ENCODE results near the gene LSM3.

The LSM3 gene

DNA sequence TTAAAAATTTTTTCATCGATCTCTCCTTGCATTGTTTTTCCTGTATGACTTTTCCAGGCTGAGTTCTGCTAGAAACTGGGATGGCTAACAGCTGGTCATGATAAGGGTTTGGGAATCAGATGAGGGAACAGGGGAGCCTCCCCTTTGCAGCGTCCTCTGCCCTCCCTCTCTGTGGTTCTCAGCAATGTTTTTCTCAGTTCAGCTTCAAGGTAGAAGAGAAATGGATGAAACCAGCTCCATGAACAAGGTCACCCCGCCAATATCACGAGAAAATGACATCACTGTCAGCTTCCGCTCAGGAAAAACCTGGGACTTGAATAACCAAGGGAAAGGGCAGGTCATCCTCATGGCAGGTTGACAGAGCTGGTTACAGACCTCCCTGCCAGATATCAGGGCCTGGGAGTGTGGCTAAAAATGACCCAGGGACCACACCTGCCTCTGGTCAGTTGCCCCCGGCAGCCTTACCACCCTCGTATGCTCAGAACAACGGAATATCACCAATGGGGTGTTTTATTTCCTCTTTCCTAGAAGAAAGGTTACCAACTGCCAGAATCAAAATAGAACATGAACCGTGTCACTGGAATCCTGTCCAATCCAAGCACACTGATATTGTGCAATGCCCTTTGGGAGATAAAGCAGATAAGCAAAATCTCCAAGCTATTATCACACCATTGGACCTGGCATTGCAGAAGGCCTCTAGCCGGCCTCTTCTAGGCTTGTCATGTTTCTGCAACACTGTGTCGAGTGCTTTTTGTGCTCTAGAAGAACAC is 26.1 kb downstream of the LSM3 start:
- H3K27me3 ChIP-seq (ENCODE audit: insufficient read depth, low read length), result no peaks in the 10 kb centered on the region
- no peaks in the 10 kb centered on the region for H3K4me1 ChIP-seq (ENCODE audit: insufficient read depth, low read length, severe bottlenecking)
- no peak overlapping the region for H3K4me3 ChIP-seq (ENCODE audit: low read depth, low read length, poor library complexity, severe bottlenecking)
- TF ChIP-seq, protein P1, sequence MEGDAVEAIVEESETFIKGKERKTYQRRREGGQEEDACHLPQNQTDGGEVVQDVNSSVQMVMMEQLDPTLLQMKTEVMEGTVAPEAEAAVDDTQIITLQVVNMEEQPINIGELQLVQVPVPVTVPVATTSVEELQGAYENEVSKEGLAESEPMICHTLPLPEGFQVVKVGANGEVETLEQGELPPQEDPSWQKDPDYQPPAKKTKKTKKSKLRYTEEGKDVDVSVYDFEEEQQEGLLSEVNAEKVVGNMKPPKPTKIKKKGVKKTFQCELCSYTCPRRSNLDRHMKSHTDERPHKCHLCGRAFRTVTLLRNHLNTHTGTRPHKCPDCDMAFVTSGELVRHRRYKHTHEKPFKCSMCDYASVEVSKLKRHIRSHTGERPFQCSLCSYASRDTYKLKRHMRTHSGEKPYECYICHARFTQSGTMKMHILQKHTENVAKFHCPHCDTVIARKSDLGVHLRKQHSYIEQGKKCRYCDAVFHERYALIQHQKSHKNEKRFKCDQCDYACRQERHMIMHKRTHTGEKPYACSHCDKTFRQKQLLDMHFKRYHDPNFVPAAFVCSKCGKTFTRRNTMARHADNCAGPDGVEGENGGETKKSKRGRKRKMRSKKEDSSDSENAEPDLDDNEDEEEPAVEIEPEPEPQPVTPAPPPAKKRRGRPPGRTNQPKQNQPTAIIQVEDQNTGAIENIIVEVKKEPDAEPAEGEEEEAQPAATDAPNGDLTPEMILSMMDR (IDR thresholded peaks at IDR 0.05; ENCODE audit: low read length), result no peak
- no peak for TF ChIP-seq EZH2 (IDR thresholded peaks at IDR 0.05; ENCODE audit: borderline replicate concordance, low read length)
- no peaks in the 10 kb centered on the region for H3K79me2 ChIP-seq (ENCODE audit: insufficient read depth, low read length)
- no peak overlapping the region for H3K27ac ChIP-seq (ENCODE audit: low read depth, low read length, poor library complexity, severe bottlenecking)
- H4K20me1 ChIP-seq (ENCODE audit: insufficient read depth, low read length), result no peaks in the 10 kb centered on the region
- no peak overlapping the region for H2AFZ ChIP-seq (ENCODE audit: low read length)
- H3F3A ChIP-seq (ENCODE audit: insufficient read depth, low read length), result no peaks in the 10 kb centered on the region
- H3K9me2 ChIP-seq (ENCODE audit: low read depth, low read length), result no peaks in the 10 kb centered on the region
- H3K4me2 ChIP-seq (ENCODE audit: low read length), result no peak overlapping the region
- no peaks in the 10 kb centered on the region; the same call in 1 of the 2 replicates for H3K36me3 ChIP-seq (ENCODE audit: insufficient read depth, low read length)
- H3K9me3 ChIP-seq (ENCODE audit: low read length), result no peaks in the 10 kb centered on the region
- H3K9ac ChIP-seq (ENCODE audit: low read length), result no peak overlapping the region

DNA sequence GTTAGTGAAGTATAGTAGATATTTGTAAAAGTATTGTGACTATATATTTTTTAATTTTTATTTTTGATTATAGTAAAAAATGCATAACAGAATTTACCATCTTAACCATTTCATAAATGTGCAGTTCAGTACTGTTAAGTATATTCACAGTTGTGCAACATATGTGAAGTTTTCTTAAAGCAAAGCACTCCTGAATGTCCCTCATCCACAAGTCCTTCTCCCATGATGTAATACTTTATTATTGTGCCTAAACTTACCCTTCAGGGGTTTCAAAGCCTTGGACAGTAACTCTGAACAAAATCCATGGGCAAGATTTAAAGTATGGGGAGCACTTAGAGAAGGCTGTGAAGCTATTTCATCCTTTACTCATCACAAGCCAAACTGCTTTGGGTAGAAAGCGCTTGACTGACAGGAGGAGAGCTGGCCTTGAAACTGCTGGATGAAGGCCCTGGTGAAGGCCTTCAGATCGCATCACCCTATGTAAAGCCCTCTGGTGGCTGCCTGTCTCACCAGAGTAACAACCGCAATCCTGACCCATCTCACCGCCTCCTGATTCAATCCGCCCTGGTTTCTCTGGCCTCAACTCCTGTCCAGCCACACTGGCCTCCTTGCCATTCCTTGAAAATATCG is 28.0 kb downstream of the LSM3 start:
- H3K27me3 ChIP-seq (ENCODE audit: insufficient read depth, low read length), result no peaks in the 10 kb centered on the region
- H3F3A ChIP-seq (ENCODE audit: insufficient read depth, low read length), result no peaks in the 10 kb centered on the region
- H4K20me1 ChIP-seq (ENCODE audit: insufficient read depth, low read length), result no peaks in the 10 kb centered on the region
- H3K4me2 ChIP-seq (ENCODE audit: low read length), result no peak overlapping the region
- H2AFZ ChIP-seq (ENCODE audit: low read length), result no peak overlapping the region
- H3K9me2 ChIP-seq (ENCODE audit: low read depth, low read length), result no peaks in the 10 kb centered on the region
- no peaks in the 10 kb centered on the region for H3K79me2 ChIP-seq (ENCODE audit: insufficient read depth, low read length)
- H3K36me3 ChIP-seq (ENCODE audit: insufficient read depth, low read length), result no peaks in the 10 kb centered on the region
- no peaks in the 10 kb centered on the region for H3K9me3 ChIP-seq (ENCODE audit: low read length)
- no peak overlapping the region for H3K9ac ChIP-seq (ENCODE audit: low read length)
- no peaks in the 10 kb centered on the region for H3K4me1 ChIP-seq (ENCODE audit: insufficient read depth, low read length, severe bottlenecking)
- H3K4me3 ChIP-seq (ENCODE audit: low read depth, low read length, poor library complexity, severe bottlenecking), result no peak overlapping the region
- no peak overlapping the region for H3K27ac ChIP-seq (ENCODE audit: low read depth, low read length, poor library complexity, severe bottlenecking)
- TF ChIP-seq, protein P1 (IDR thresholded peaks at IDR 0.05; ENCODE audit: low read length), result no peak
- TF ChIP-seq EZH2 (IDR thresholded peaks at IDR 0.05; ENCODE audit: borderline replicate concordance, low read length), result no peak

DNA sequence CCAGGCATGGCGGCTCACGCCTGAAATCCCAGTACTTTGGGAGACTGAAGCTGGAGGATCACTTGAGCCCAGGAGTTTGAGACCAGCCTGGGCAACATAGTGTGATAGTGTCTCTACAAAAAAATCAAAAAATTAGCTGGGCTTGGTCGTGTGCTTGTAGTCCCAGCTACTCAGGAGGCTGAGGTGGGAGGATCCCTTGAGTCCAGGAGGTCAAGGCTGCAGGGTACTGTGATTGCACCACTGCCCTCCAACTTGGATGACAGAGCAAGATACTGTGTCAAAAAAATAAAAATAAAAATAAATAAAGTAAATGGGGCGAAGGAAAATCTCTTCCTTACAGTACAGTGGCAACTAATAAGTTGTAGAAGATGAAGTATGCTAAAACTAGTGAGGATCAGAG is 29.6 kb downstream of the LSM3 start:
- no peak overlapping the region for H3K27ac ChIP-seq (ENCODE audit: low read depth, low read length, poor library complexity, severe bottlenecking)
- H3K9me3 ChIP-seq (ENCODE audit: low read length), result no peaks in the 10 kb centered on the region
- no peak overlapping the region for H3K4me2 ChIP-seq (ENCODE audit: low read length)
- no peaks in the 10 kb centered on the region for H4K20me1 ChIP-seq (ENCODE audit: insufficient read depth, low read length)
- no peak overlapping the region for H3K4me3 ChIP-seq (ENCODE audit: low read depth, low read length, poor library complexity, severe bottlenecking)
- no peak overlapping the region for H2AFZ ChIP-seq (ENCODE audit: low read length)
- H3K4me1 ChIP-seq (ENCODE audit: insufficient read depth, low read length, severe bottlenecking), result no peaks in the 10 kb centered on the region
- no peaks in the 10 kb centered on the region for H3F3A ChIP-seq (ENCODE audit: insufficient read depth, low read length)
- TF ChIP-seq, protein P1 (IDR thresholded peaks at IDR 0.05; ENCODE audit: low read length), result no peak
- TF ChIP-seq EZH2 (IDR thresholded peaks at IDR 0.05; ENCODE audit: borderline replicate concordance, low read length), result no peak
- H3K9me2 ChIP-seq (ENCODE audit: low read depth, low read length), result no peaks in the 10 kb centered on the region
- no peaks in the 10 kb centered on the region for H3K79me2 ChIP-seq (ENCODE audit: insufficient read depth, low read length)
- H3K36me3 ChIP-seq (ENCODE audit: insufficient read depth, low read length), result no peaks in the 10 kb centered on the region
- H3K9ac ChIP-seq (ENCODE audit: low read length), result no peak overlapping the region
- no peaks in the 10 kb centered on the region for H3K27me3 ChIP-seq (ENCODE audit: insufficient read depth, low read length)

All from OCI-LY1 (cell line).